Common myeloid progenitor, CD34-positive (primary cell): Measurements from ENCODE around the gene AARSD1.
"Not testable (repeated sequence)": the region's sequence is repeated elsewhere in the genome, so short reads cannot be mapped to it uniquely, and the experiment has no call there.

Source experiments
- CTCF ChIA-PET: fragments of 350-600 bp; sonication (Branson Sonifier 250); formaldehyde crosslinking; loops from one replicate; lab custom pipeline; 2021; ENCODE audit warnings: antibody characterized with exemption; lab: Charles Lee
- POLR2A ChIA-PET: fragments of 350-600 bp; sonication (Branson Sonifier 250); formaldehyde crosslinking; loops from one replicate; lab custom pipeline; 2021; ENCODE audit warnings: antibody characterized with exemption; lab: Charles Lee
- DNase-seq, 3 donors: peaks; one replicate each; pipeline versions ENCODE4 v3.0.0 to v3.0.0-alpha.2; 2013
- H3K27ac ChIP-seq, 2 experiments: 1 replicate in 1 of 2; 2 replicates in 1 of 2; pipeline ENCODE4 v1.7.0; 2013; ENCODE audit warnings: inconsistent platforms in 2 of 2, low read length in 2 of 2, mild to moderate bottlenecking in 2 of 2, low read depth in 1 of 2, moderate library complexity in 1 of 2; ENCODE audit not compliant: severe bottlenecking in 2 of 2, insufficient read depth in 1 of 2, poor library complexity in 1 of 2
- H3K27me3 ChIP-seq, 5 experiments: replicated peaks in 2 of 5; 1 replicate in 3 of 5; 2 replicates in 2 of 5; pipeline versions ENCODE4 v1.6.1 to v1.7.0; 2013; ENCODE audit warnings: low read length in 4 of 5, mild to moderate bottlenecking in 2 of 5, moderate library complexity in 2 of 5, inconsistent platforms in 1 of 5; ENCODE audit not compliant: insufficient read depth in 5 of 5, control insufficient read depth in 4 of 5
- H3K36me3 ChIP-seq, 4 experiments: 1 replicate in 2 of 4; 2 replicates in 2 of 4; pipeline versions ENCODE4 v1.6.1 to v1.7.0; 2013; ENCODE audit warnings: low read length in 3 of 4, control low read depth in 1 of 4, mild to moderate bottlenecking in 1 of 4; ENCODE audit not compliant: control insufficient read depth in 4 of 4, insufficient read depth in 4 of 4
- H3K4me1 ChIP-seq, 4 experiments: 1 replicate in 3 of 4; 2 replicates in 1 of 4; pipeline versions ENCODE4 v1.6.1 to v1.7.1; 2013; ENCODE audit warnings: low read length in 3 of 4, mild to moderate bottlenecking in 3 of 4, control low read depth in 1 of 4, inconsistent platforms in 1 of 4, moderate library complexity in 1 of 4; ENCODE audit not compliant: control insufficient read depth in 4 of 4, insufficient read depth in 4 of 4; ENCODE audit errors: control extremely low read depth in 1 of 4
- H3K4me3 ChIP-seq, 7 experiments: 1 replicate in 4 of 7; 2 replicates in 3 of 7; pipeline versions ENCODE4 v1.5.1 to v1.7.0; 2013; ENCODE audit warnings: mild to moderate bottlenecking in 7 of 7, low read length in 6 of 7, moderate library complexity in 6 of 7, inconsistent platforms in 2 of 7, low read depth in 2 of 7, control low read depth in 1 of 7; ENCODE audit not compliant: insufficient read depth in 4 of 7, control insufficient read depth in 1 of 7; ENCODE audit errors: extremely low read depth in 1 of 7
- H3K9me3 ChIP-seq, 5 experiments: 1 replicate in 4 of 5; 2 replicates in 1 of 5; pipeline versions ENCODE4 v1.6.1 to v1.7.1; 2013; ENCODE audit warnings: low read length in 4 of 5, mild to moderate bottlenecking in 2 of 5, inconsistent platforms in 1 of 5, low read depth in 1 of 5, moderate library complexity in 1 of 5; ENCODE audit not compliant: control insufficient read depth in 4 of 5, insufficient read depth in 2 of 5; ENCODE audit errors: control extremely low read depth in 1 of 5
- WGBS: methylation state at CpG from one replicate; pipeline ENCODE4 v1.1.5; 2013; ENCODE audit not compliant: insufficient coverage; 5-methylcytosine and 5-hydroxymethylcytosine counted together

Gene AARSD1

GRCh38 chr17:43003542-43004172 is 39.4 kb upstream of the AARSD1 start:
- Histone ChIP-seq H3K27ac (peak overlapping the region in 1 of 2 experiments; percentile 62), H3K9me3 (no peaks in the 10 kb centered on the region), H3K36me3 (peaks cover 4 to 44% (median 35%) of the 10 kb centered on the region in 4 experiments), H3K27me3 (no peaks in the 10 kb centered on the region), H3K4me3 (no peak overlapping the region), H3K4me1 (peaks cover 4 to 30% (median 22%) of the 10 kb centered on the region in 4 experiments)
- DNase-seq = no peak
- ChIA-PET CTCF (no interaction called here), POLR2A (no interaction called here)
- 97% methylated on average over 4 of the region's 5 CpGs for WGBS

DNA sequence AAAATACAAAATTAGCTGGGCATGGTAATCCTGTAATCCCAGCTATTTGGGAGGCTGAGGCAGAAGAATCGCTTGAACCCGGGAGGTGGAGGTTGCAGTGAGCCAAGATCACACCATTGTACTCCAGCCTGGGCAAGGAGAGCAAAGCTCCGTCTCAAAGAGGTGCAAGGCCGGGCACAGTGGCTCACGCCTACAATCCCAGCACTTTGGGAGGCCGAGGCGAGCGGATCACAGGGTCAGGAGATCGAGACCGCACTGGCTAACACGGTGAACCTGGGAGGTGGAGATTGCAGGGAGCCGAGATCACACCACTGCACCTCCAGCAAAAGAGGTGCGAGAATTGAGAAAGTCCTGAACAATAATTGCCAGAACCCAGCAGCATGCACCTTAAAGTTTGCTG is 36.6 kb upstream of the AARSD1 start:
- 97% methylated on average over 13 of the region's 13 CpGs for WGBS
- peak overlapping the region in 1 of 2 experiments; percentile 61 for H3K27ac ChIP-seq

DNA sequence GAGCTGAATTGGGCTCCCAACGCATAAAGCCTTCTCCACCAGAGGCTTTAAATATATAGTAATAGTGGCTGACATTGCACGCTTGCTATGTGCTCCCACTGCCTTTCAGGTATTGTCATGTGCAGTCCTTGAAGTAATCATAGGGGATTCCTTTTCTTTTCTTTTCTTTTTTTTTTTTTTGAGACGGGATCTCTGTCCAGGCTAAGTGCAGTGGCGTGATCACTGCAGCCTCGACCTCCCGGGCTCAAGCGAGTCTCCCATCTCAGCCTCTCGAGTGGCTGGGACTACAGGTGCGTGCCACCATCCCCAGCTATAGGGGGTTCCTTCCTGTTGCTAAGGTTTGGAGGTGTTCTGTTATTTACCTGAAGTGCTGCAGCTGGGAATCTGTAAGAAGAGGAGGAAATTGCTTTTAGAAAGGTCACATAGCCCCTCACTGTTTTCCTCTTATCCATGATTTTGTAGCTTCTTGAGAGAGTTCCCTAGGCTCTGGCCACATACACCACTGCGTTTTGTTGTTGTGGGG is 34.8 kb upstream of the AARSD1 start:
- peaks cover 4 to 27% (median 19%) of the 10 kb centered on the region in 4 experiments for H3K4me1 ChIP-seq
- ChIA-PET POLR2A (interaction anchor here (0.5 to 1.5 kb wide), 4 partner anchors 8 to 369 kb away, joined by 3 to 11 read pairs (median 4); partner anchors contain the start of gene AARSD1), CTCF (interaction anchor here (0.8 to 2.8 kb wide), 5 partner anchors 9 to 155 kb away, joined by 3 to 12 read pairs (median 9); partner anchors contain the start of gene AOC2)
- H3K4me3 ChIP-seq = peak overlapping the region; percentile 75 to 97 (median 93)
- H3K27ac ChIP-seq = peak overlapping the region; percentile 97 to 99
- WGBS = 27% methylated on average over 7 of the region's 10 CpGs
- peaks cover 2 to 50% (median 38%) of the 10 kb centered on the region in 4 experiments for H3K36me3 ChIP-seq
- DNase-seq = no peak
- H3K9me3 ChIP-seq = no peaks in the 10 kb centered on the region
- H3K27me3 ChIP-seq = no peaks in the 10 kb centered on the region

More for the DNA sequence above, 36.6 kb upstream of the AARSD1 start:
- CTCF ChIA-PET = interaction anchor here (1.0 to 1.3 kb wide), 2 partner anchors 18 to 21 kb away, joined by 4 to 5 read pairs; partner anchors contain the start of gene VAT1
- H3K4me3 ChIP-seq, DNase-seq, POLR2A ChIA-PET, H3K27me3 ChIP-seq, H3K9me3 ChIP-seq: not testable (repeated sequence)
- Histone ChIP-seq H3K4me1 (peaks cover 4 to 27% (median 19%) of the 10 kb centered on the region in 4 experiments), H3K36me3 (peaks cover 4 to 44% (median 35%) of the 10 kb centered on the region in 4 experiments)

GRCh38 chr17:42997984-42998938 is 34.0 kb upstream of the AARSD1 start, which contains the start of gene RPL27:
Gene RPL27, plus strand, starts transcription at chr17:42998419. Its CDS starts 332 bp downstream, at chr17:42998751.
- no peaks in the 10 kb centered on the region for H3K27me3 ChIP-seq
- peaks cover 4 to 27% (median 19%) of the 10 kb centered on the region in 4 experiments for H3K4me1 ChIP-seq
- CTCF ChIA-PET = interaction anchor here (0.8 to 2.8 kb wide), 13 partner anchors 8 to 154 kb away, joined by 3 to 12 read pairs (median 4); partner anchors contain the start of genes AARSD1, AOC2, IFI35 and RUNDC1
- H3K36me3 ChIP-seq = peaks cover 2 to 47% (median 37%) of the 10 kb centered on the region in 4 experiments
- peak; percentile 100 for DNase-seq
- H3K27ac ChIP-seq = peak within 1 kb of the TSS; percentile 97 to 99
- H3K4me3 ChIP-seq = peak within 1 kb of the TSS; percentile 75 to 97 (median 93)
- no peaks in the 10 kb centered on the region for H3K9me3 ChIP-seq
- POLR2A ChIA-PET = interaction anchor here (0.5 to 1.5 kb wide), 12 partner anchors 9 to 604 kb away, joined by 3 to 11 read pairs (median 3); partner anchors contain the start of genes AARSD1 and NBR1
- WGBS = under 1% methylated on average over 42 of the region's 49 CpGs

DNA sequence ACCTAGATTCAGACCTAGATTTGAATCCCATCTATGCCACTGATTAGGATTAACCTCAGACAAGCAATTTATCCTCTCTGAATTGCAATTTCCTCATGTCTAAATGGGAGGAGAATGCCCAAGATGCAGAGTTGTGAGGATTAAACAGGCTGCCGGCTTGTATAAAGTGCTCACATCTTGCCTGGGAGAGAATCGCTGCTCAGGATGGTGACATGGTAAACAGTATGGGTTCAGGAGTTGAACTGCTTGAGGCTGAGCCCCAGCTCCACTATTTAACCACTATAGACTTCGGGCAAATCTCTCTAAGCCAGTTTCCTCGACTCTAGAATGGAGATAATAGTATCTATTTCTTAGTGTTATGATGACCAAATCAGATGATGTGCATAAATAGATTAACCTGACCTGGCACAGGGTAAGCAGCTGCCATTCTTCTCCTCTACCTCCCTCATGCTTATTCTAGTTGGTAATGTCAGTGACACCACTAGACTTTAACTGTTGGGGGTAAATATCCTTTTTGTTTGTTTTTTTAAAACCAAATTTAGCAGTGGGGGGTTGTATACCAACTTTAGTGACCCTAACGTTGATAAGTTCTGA is 33.2 kb upstream of the AARSD1 start:
- 36% methylated on average over 2 of the region's 5 CpGs for WGBS
- H3K27me3 ChIP-seq = no peaks in the 10 kb centered on the region
- DNase-seq = no peak
- H3K36me3 ChIP-seq = peaks cover 7 to 47% (median 38%) of the 10 kb centered on the region in 4 experiments
- peak overlapping the region in 6 of 7 experiments; percentile 25 to 93 (median 72) for H3K4me3 ChIP-seq
- H3K27ac ChIP-seq = peak overlapping the region in 1 of 2 experiments; percentile 64
- POLR2A ChIA-PET = interaction anchor here (0.6 to 1.5 kb wide), 12 partner anchors 10 to 604 kb away, joined by 3 to 11 read pairs (median 3); partner anchors contain the start of genes AARSD1 and NBR1
- peaks cover 4 to 27% (median 19%) of the 10 kb centered on the region in 4 experiments for H3K4me1 ChIP-seq
- H3K9me3 ChIP-seq = no peaks in the 10 kb centered on the region
- CTCF ChIA-PET = interaction anchor here (0.8 to 2.8 kb wide), 11 partner anchors 9 to 153 kb away, joined by 3 to 12 read pairs (median 4); partner anchors contain the start of genes AARSD1, AOC2, IFI35 and RUNDC1

DNA sequence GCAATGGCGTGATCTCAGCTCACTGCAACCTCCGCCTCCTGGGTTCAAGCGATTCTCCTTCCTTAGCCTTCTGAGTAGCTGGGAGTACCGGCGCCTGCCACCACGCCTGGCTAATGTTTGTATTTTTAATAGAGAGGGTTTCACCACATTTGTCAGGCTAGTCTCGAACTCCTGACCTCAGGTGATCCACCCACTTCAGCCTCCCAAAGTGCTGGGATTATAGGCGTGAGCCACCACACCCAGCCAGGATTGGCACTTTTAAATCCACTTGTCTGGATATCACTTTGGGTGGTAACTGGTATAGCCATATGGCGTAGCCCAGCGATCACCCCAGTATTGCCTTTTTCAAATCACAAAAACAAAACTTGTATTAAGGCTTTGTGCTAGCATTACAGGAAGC is 29.7 kb upstream of the AARSD1 start:
- 100% methylated on average over 9 of the region's 10 CpGs for WGBS

More for the DNA sequence above, 29.7 kb upstream of the AARSD1 start:
- CTCF ChIA-PET = interaction anchor here (1.0 kb wide), 1 partner anchor 9 kb away, joined by 3 read pairs; no protein-coding TSS in a partner anchor
- peaks cover 1 to 11% (median 8%) of the 10 kb centered on the region in 4 experiments for H3K4me1 ChIP-seq
- H3K4me3 ChIP-seq, H3K27ac ChIP-seq, DNase-seq, H3K27me3 ChIP-seq, H3K9me3 ChIP-seq: not testable (repeated sequence)
- POLR2A ChIA-PET = interaction anchor here (0.6 kb wide), 1 partner anchor 30 kb away, joined by 8 read pairs; no protein-coding TSS in a partner anchor
- H3K36me3 ChIP-seq = peaks cover 20 to 46% (median 40%) of the 10 kb centered on the region in 4 experiments
